Measurements from ENCODE around the gene AURKB.

DNA sequence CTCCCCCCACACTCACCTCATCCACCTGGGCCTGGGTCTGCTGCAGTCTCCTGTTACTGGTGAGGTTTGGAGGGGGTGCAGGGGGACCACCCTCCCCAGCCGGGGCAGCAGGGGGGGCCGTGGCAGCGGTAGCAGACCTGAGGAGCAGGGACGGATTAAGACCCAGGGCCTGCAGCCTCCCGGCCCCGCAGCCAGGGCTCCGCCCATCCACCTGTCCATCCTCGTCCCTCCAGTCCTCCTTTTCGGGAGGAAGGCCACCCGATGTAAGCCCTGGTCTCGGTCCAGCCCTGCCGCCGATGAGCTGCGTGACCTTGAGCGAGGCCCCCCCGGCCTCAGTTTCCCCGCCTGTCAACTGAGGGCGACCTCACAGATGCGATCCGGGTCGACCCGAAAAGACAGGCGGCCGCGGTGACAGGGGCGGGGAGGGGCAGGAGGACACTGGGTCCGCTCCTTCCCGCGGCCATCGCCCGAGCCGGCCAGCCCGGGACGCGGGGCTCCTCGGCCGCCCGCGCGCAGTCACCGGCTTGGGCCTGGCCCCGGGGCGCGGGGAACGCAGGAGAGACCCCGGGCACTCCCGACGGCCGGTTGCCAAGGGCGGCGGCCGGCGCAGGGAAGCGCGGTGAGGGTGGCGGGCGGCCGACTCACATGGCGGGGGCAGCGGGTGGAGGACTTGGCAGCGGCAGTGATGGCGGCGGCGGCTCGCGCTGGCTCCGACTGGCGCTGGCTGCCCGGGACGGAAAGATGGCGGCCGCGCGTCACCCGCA is 48.0 kb downstream of the AURKB start, which contains the start of gene VAMP2:
- TF ChIP-seq, protein P1, sequence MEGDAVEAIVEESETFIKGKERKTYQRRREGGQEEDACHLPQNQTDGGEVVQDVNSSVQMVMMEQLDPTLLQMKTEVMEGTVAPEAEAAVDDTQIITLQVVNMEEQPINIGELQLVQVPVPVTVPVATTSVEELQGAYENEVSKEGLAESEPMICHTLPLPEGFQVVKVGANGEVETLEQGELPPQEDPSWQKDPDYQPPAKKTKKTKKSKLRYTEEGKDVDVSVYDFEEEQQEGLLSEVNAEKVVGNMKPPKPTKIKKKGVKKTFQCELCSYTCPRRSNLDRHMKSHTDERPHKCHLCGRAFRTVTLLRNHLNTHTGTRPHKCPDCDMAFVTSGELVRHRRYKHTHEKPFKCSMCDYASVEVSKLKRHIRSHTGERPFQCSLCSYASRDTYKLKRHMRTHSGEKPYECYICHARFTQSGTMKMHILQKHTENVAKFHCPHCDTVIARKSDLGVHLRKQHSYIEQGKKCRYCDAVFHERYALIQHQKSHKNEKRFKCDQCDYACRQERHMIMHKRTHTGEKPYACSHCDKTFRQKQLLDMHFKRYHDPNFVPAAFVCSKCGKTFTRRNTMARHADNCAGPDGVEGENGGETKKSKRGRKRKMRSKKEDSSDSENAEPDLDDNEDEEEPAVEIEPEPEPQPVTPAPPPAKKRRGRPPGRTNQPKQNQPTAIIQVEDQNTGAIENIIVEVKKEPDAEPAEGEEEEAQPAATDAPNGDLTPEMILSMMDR (conservative IDR thresholded peaks at IDR 0.05; ENCODE audit: low read depth, low read length): no peak
- no peak for TF ChIP-seq EZH2 (IDR thresholded peaks at IDR 0.05; ENCODE audit: borderline replicate concordance, low read depth, low read length, poor library complexity, severe bottlenecking)

Measured in A673 (cell line).